NCI-H1930 (cell line): Measurements from ENCODE around the gene DVL1.
A peak's percentile ranks its signal among the peaks of the same experiment; 100 is the strongest.

Source experiments
- DNase-seq, 2 experiments: peaks; one replicate each; lab custom pipeline; 2025; lab: John Stamatoyannopoulos, UW

The DVL1 gene

DNA sequence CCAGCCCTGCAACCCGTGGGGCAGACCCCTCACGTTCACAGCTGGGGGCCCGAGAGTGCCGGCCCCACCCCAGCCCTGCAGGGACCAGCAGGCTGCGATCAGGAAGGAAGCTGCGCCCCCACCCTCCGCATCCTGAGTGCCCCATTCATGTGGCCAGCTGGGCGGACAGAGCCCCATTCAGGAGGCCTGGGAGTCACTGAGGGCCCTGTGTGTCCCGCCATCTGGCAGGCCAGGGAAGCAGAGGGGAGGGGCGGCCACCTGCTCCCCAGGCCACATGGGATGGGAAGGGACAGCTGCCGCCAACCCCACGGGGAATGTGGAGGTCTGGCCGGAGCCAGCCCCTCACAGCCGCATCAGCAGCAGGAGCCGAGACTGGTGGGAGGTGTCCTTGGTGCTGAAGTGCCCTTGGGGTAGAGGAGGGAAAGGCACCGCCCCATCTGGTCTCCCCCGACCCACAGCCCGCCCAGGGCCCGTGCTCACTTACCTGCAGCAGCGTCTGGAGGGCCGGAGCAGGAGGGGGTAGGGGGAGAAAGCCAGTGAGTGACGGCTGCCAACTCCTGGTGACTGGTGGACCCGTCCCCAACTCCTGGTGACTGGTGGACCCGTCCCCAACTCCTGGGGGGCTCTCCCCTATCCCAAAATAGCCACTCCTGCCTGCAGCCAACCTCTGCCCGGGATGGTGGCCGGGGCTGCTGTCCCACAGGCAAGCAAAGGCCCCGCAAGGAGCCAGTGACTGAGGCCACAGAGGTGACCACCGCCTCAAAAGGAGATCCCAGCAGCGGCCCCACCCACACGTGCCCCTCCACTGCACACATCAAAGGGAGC, 50.1 kb downstream of the DVL1 start:
- no peak for DNase-seq

DNA sequence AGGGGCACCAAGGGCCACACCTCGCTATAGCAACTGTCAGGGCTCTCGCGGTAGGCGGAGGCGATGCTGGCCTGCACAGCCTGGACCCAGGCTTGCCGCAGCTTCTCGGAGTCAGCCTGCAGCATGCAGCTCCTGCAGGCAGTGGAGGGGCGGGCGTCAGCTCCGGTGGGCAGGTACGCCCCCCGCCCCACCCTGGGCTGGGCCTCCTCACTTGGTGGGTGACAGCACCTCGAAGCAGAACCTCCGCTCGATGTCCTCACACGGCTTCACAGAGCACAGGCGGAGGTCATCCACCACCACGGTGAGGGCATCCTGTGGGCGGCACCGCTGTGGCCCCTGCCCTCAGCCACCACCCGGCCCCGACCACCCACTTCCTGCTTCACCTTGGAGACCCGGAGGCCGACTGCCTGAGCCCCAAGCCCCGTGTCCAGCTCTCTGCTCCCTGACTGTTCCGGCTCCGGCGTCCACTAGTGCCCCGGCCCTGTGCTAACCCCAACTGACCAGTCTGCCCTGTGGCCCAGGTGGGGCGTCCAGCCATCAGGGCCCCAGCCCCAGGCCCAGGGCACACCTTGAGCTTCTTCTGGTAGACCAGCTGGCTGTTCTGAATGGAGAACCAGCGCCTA, 51.3 kb downstream of the DVL1 start:
- no peak for DNase-seq

DNA sequence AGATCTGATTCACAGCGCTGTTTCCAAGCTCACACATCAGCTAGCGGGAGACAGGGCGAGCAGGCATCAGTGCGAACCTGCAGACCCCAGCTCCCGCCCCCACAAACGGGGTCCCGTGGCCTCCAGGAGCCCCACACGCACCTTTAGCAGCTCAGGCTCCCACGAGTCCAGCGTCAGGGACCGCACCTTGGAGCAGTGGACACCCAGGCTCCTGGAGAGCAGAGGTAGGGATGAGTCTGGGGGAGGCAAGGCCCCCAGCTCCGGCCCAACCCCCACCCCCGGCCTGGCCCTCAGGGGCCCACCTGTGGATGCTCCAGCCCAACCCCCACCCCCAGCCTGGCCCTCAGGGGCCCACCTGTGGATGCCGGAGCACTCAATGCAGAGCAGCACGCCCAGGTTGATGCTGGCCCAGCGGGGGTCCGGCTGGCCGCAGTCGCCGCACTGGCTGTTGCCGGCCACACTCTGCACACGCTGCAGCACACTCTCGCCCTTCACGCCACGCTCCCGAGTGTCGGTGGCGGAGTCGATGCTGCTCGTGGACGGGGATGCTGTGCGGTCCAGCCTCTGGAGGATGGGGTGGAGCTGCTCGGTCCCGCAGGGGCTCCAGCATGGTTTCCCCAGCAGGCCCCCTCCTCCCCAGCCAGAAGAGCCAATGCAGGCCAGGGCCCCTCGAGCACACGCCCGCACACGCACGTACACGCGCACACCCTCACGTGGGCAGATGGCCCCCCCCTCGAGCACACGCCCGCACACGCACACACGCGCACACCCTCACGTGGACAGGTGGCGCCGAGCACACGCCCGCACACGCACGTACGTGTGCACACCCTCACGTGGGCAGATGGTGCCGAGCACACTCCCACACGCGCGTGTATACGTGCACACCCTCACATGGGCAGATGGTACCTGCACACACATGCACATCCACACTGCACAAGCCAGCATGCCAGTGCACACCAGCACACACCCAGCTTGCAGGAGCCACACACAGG, 52.9 kb downstream of the DVL1 start:
- DNase-seq: no peak

DNA sequence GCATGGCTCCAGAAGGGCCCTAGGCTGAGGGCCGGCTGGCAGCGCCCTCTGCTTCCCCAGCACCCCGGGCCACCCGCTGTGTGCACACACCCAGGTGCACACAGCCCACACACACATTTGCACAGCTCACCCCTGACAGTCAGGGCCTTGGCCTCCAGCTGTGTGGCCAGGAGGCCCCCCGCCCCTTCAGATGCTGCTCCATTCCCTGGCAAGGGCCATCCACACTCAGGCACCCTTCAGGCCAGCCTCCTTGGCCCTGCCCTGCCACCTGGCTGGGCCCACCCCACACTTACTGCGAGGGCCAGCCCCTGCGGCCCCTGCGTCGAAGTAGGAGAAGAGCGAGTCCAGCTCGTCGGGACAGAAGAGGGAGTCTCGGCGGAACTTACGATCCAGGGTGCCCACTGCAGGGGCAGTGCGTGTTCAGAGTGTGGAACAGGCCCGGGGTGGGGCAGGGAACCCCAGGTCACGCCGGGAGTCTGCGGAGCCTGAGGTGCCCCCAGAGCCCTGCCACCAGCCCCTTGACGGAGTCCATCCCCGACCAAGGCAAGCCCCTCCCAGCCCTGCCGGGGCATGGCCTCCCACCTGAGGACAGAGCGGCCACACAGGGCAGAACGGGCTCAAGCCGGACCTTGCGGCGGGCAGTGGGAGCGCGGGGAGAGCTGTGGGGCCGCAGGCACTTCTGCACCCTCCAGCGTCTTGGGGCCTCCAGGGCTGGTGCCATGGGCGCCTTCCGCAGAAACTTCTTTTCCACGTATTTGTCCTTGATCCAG, 53.9 kb downstream of the DVL1 start:
- no peak for DNase-seq

DNA sequence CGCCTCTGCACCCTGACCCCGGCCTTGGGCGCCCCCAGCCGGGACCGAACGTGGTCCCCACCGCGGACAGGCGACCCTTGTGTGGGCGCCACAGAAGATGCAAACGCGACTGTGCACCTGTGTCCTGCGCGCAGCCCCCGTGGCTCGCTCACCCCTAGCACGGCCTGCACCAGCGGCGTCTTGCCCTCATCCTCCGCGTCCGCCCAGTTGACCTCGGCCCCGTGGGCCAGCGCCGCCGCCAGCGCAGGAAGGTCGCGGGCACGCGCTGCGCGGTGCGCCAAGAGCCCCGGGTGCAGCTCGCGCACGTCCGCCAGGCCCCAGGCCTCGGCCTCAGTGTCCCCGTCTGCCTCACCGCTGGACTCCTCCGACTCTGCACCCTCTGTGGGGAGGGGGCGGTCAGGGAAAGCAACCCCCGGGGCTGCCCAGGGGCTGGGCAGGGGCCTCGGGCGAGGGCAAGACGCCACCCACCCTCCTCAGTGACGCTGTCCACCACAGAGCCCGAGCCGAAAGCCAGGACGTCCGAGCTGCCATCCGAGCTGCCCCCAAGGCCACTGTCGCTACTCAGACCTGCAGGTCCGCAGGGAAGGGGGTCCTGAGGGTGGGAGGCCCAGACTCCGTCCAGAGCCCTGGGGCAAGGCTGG, 54.8 kb downstream of the DVL1 start:
- no peak for DNase-seq

DNA sequence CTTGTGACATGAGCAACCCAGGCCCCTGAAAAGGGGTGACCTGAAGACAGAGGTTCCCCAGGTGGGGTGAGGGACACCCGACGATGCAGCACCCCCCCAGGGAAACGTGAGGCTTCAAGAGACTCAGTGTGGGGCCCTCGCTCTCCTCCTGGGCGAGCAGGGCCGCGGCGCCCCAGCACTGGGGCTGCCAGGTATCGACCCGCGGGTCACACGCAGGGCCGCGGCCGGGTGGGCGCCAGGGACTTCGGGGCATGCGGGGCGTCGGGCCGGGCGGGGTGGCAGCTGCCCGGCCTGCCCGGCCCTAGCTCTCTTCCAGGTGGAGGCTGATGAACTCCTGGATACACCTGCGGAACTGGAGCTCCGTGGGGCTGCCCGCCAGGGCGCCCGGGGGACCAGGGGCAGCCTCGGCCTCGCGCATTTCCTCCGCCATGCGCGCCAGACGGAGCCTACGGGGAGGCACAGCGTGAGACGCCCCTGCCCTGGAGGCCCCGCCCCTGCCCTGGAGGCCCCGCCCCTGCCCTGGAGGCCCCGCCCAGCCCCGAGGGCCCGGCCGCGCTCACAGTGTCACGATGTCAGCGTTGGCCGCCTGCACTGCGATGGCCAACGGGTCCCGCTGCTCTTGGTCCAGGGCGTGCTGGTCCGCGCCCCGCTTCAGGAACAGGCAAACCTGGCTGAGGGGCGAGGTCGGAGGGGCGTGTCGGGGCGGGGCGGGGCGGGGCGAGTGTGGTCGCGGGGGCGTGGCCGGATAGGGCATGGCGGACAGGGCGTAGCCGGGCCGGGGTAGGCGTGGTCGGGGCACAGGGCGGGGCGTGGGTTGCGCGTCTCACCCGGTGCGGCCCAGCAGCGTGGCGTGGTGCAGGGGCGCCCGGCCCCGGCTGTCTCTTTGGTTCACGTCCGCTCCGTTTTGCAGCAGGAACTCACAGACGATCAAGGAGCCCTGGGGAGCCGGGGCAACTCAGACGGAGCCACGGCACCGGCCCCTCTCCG, 55.7 kb downstream of the DVL1 start:
- DNase-seq: no peak

DNA sequence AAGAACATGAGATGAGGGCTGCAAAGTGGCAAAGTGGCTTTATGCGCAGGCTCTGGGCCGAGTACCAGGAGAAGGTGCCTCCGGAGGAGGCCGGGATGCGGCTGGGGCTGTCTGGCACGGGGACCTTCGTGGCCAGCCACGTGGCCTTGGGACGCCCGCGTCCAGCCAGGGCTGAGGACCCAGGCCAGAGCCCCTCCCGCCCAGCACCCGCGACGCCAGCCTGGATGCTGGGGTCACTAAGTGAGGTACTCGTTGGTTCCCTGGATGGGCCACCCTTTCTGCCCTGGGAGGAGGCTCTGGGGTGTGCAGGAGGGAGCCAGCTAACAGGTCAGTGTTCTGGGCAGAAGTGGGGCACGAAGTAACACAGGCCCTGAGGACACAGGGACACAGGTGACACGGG, 56.4 kb downstream of the DVL1 start:
- DNase-seq: no peak

DNA sequence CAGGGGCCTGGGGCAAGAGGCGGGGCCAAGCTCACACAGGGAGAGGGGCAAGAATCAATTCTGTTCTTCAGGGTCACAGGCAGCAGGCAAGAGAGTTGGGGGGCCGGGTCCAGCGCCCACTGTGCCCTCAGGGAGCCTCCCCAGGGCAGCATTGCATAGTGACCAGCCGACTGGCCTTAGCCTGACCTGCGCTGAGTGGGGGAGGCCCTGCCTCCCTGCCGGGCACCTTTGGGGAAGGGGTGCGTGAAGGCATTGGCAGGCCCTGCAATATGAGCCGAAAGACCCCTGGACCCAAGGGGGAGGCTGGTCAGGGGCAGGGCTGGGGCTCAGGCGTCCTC, 56.8 kb downstream of the DVL1 start:
- no peak for DNase-seq

DNA sequence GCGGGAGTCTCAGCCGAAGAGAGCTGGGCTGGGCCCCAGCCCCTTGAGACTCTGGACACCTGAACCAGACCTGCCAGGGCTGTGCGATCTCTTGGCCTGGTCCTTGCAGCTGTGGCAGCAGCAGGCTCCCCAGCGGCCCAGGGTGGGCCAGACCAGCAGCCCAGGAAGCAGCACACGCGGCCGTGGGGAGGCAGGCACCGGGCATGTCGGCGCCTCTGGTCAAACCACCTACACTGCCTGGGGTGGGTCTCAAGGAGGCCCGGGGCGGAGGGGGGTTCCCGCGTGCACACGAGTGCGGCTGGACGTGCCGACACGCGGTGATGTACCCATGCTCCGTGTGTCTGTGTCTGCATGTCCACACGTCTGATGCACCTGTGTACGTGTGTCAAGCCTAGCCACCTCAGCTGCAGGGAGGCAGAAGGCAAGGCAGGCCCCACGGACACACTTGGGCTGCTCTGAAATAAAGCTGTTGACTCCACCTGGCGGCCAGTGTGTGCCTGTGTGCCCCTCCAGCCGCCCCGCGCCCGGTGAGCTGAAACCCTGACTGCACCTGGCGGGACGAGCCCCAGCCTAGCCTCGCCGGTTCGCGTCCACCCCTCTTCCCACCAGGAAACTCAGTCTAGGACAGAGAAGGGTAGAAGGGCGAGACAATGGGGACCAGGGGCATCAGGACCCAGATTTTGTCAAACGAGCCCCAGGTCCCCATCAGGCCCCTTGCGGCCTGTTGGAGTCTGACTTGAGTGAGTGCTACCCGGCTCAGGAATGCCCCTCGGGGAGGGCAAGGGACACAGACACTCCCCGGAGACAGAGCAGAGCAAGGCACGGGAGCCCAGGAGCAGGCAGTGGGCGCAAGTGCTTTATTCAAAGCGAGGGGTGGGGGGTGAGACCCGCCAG, 57.4 kb downstream of the DVL1 start:
- DNase-seq: peak; percentile 55 to 58

DNA sequence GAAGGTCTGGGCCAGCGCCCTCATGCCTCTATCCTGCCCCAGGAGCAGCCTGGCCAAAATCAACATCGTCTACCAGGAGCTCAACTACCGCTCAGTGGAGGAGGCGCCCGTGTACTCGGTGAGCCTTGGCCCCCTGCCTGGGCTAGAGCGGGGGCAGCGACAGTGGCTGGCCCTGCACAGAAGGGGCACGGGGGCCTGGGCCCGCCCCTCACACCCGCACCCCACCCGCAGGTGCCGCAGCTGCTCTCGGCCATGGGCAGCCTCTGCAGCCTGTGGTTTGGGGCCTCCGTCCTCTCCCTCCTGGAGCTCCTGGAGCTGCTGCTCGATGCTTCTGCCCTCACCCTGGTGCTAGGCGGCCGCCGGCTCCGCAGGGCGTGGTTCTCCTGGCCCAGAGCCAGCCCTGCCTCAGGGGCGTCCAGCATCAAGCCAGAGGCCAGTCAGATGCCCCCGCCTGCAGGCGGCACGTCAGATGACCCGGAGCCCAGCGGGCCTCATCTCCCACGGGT, 58.1 kb downstream of the DVL1 start:
- DNase-seq: no peak

DNA sequence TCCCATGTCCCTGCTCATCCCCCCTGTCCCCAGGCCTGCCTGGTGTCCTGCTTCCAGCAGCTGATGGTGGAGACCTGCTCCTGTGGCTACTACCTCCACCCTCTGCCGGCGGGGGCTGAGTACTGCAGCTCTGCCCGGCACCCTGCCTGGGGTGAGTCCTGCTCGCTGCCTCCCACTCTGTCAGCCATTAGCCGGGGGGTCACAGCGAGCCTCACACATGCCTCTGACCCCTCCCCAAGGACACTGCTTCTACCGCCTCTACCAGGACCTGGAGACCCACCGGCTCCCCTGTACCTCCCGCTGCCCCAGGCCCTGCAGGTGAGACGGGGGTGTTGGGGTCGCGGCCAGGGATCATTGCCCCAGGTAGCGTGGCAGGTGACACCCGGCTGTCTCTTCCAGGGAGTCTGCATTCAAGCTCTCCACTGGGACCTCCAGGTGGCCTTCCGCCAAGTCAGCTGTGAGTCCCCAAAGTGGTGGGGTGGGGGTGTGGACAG, 58.9 kb downstream of the DVL1 start:
- peak in 1 of 2 experiments; percentile 22 for DNase-seq

DNA sequence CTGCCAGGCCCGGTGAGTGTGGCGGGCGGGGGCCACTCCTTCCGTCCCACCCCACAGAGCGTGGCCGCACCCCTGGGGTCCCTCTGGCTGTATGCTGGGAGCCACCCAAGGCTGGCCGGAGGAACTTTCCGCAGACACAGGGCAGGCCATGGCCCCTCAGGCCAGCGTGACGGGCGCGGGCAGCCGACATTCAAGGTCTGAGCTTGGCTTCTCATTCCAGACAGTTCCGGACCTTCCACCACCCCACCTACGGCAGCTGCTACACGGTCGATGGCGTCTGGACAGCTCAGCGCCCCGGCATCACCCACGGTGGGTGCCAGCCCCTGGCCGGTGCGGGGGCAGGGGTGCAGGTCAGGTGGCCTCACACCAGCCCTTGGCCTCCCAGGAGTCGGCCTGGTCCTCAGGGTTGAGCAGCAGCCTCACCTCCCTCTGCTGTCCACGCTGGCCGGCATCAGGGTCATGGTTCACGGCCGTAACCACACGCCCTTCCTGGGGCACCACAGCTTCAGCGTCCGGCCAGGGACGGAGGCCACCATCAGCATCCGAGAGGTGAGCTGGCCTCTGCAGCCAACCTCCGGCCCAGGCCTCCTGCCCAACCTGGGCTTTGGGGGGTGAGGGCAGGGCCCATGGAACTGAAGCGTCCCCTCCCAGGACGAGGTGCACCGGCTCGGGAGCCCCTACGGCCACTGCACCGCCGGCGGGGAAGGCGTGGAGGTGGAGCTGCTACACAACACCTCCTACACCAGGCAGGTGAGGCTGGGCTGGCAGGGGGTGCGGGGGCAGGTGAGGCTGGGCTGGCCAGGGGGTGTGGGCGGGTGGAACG, 61.7 kb downstream of the DVL1 start:
- DNase-seq: no peak

DNA sequence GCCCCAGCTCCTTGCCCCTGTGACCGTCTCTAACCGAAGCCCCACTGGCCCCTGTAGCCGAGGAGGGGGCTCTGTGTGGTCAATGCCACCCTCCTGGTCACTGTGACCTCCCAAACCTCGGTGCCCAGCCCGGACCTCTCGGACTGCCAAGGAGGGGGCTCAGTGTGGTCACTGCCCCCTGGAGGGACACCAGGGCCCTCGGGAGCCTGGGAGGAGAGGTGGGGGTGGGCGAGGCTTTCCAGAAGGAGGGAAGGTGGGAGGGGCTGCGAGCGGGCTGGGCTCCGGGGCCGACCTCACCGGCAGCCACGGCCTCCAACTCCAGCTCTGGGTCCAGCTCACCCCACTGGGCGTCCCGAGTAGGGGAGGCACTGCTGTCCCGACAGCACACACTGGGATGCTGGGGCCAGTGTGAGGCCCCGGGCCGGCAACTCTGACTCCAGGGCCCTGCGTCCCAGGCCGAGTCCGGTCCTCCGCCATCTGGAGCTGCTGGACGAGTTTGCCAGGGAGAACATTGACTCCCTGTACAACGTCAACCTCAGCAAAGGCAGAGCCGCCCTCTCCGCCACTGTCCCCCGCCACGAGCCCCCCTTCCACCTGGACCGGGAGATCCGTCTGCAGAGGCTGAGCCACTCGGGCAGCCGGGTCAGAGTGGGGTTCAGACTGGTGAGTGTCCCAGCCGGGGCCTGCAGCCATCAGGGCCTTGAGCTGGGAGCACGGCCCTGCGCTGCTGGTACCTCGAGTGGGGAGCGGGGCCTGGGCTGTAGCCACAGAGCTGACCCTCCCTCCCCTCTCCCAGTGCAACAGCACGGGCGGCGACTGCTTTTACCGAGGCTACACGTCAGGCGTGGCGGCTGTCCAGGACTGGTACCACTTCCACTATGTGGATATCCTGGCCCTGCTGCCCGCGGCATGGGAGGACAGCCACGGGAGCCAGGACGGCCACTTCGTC, 62.6 kb downstream of the DVL1 start:
- no peak for DNase-seq

DNA sequence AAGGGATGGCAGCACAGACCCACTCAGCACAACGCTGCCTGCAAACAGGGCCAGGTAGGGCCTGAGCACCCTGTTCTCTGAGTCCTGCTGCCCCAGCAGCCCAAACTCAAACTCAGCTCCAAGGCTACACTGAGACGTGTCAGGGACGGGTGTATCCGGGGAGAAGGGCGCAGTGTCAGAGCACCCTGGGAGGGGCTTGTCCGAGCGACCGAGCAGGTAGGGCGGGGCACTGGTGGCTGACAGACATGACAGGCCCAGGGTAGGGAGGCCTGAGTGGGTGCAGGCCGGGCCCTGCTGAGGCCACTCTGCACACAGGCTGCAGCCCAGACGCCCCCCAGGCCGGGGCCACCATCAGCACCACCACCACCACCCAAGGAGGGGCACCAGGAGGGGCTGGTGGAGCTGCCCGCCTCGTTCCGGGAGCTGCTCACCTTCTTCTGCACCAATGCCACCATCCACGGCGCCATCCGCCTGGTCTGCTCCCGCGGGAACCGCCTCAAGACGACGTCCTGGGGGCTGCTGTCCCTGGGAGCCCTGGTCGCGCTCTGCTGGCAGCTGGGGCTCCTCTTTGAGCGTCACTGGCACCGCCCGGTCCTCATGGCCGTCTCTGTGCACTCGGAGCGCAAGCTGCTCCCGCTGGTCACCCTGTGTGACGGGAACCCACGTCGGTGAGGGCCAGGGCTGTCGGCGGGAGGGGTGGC, 63.5 kb downstream of the DVL1 start:
- DNase-seq: no peak
